SU-DHL-6 (cell line): Measurements from ENCODE around the gene TGFBRAP1.

ENCODE experiments used
- EZH2phosphoT487 ChIP-seq: fragments of 200-600 bp; sonication (generic), shearing (Covaris generic); conservative IDR thresholded peaks from 2 replicates; pipeline ENCODE4 v1.6.1; 2018; ENCODE audit warnings: mild to moderate bottlenecking, antibody characterized with exemption, low read length, moderate library complexity, mixed read lengths
- TF ChIP-seq, protein P1 (sequence below): fragments of 200-600 bp; sonication (generic); IDR thresholded peaks from one replicate; pipeline ENCODE4 v1.5.1; 2017; ENCODE audit warnings: antibody characterized with exemption, mild to moderate bottlenecking, low read length, moderate library complexity; ENCODE audit not compliant: insufficient read depth, poor library complexity, severe bottlenecking

DNA sequence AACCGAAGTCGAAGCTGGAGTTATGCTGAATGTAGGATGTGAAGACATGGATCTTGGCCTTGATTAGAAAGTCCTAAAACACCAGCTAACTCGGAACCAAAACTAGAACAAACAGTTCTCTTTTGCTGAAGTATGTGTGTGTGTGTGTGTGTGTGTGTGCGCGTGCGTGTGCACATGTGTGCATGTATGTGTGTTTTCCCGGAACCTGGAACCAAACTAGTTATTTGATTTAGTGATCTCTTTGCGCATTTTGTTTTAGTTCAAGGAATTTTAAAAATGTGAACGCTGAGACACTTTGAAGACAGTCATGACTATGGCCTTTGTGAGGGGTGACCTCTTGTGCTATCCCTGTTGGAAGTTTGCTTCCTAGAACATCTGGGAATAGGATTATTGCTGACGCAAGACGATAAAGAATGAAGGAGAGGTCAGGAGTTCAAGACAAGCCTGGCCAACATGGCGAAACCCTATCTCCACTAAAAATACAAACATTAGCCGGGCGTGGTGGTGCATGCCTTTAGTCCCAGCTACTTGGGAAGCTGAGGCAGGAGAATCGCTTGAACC, 45.5 kb upstream of the TGFBRAP1 start:
- TF ChIP-seq, protein P1, sequence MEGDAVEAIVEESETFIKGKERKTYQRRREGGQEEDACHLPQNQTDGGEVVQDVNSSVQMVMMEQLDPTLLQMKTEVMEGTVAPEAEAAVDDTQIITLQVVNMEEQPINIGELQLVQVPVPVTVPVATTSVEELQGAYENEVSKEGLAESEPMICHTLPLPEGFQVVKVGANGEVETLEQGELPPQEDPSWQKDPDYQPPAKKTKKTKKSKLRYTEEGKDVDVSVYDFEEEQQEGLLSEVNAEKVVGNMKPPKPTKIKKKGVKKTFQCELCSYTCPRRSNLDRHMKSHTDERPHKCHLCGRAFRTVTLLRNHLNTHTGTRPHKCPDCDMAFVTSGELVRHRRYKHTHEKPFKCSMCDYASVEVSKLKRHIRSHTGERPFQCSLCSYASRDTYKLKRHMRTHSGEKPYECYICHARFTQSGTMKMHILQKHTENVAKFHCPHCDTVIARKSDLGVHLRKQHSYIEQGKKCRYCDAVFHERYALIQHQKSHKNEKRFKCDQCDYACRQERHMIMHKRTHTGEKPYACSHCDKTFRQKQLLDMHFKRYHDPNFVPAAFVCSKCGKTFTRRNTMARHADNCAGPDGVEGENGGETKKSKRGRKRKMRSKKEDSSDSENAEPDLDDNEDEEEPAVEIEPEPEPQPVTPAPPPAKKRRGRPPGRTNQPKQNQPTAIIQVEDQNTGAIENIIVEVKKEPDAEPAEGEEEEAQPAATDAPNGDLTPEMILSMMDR: no peak
- no peak for TF ChIP-seq EZH2phosphoT487
